Measurements from ENCODE around the gene CENPK.
"Not testable (repeated sequence)": the region's sequence is repeated elsewhere in the genome, so short reads cannot be mapped to it uniquely, and the experiment has no call there.

CENPK gene, protein sequence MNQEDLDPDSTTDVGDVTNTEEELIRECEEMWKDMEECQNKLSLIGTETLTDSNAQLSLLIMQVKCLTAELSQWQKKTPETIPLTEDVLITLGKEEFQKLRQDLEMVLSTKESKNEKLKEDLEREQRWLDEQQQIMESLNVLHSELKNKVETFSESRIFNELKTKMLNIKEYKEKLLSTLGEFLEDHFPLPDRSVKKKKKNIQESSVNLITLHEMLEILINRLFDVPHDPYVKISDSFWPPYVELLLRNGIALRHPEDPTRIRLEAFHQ

DNA sequence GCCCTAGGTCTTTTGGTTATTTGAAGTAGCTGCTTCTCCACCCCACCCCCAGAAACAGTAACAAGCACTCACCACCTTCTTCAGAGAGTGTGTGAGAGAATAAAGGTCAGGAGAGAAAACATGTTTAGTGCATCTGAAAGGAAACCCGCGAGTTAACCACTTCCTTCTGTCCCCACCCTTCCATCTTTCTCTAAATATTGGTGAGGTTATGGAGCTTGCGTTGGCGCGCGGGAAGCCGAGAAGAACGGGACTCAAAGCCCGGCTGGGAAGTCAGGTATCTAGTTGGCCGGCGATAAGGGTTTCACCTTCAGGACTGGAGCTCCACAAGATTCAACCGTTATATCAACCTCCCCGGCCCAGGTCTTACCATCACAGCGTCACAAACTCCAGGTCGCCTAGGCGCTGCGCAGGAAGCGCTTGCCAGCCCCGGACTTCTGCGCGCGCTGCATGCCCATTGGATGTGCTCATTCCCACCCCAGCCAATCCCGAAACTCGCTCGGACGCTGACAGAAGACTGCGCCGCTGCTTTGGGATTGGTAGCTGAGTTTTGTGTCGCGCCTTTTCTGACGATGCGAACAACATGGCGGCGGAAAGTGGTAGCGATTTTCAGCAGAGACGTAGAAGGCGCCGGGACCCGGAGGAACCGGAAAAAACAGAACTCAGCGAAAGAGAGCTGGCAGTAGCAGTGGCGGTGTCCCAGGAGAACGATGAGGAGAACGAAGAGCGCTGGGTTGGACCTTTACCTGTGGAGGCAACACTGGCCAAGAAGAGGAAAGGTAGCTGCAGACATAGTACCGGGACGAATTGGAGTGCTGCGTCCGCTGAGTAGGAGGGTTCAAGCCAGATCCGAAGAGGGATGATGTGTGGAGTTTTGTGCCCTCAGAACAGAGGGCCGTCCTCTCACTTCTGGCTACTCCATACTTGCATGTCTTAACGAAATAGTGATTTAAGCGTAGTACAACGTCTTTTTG lies at the start of gene CENPK, which contains the start of gene PPWD1:
Gene CENPK, minus strand, starts transcription at position 438 of the 971 bp plus-strand sequence. CDS start 8,261 bp downstream, outside the sequence.
Gene PPWD1, plus strand, starts transcription at position 566 of the 971 bp plus-strand sequence. Its CDS starts 15 bp downstream, at position 581.
- DNase-seq (ENCODE audit: low read depth) = peak; percentile 92

DNA sequence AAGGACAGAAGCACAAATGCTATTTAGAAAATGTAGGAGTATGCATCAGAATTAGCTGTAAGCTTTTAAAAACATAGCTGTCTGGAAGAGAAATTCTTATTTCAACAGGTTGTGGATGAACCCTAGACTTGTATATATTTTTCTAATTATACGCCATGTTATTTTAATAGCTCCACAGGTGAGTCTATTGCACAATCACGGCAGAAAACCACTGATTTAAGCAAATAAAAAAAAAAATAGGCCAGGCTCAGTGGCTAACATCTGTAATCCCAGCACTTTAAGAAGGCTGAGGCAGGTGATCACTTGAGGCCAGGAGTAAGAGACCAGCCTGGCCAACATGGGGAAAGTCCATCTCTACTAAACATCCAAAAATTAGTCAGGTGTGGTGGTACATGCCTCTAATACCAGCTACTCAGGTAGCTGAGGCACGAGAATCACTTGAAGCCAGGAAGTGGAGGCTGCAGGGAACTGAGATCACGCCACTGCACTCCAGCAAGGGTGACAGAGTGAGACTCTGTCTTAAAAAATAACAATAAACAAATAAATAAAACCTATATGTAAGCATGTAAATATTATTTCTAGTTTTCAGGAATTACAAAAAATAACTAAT lies 49.4 kb upstream of the CENPK start:
- no peak for DNase-seq (ENCODE audit: low read depth)

DNA sequence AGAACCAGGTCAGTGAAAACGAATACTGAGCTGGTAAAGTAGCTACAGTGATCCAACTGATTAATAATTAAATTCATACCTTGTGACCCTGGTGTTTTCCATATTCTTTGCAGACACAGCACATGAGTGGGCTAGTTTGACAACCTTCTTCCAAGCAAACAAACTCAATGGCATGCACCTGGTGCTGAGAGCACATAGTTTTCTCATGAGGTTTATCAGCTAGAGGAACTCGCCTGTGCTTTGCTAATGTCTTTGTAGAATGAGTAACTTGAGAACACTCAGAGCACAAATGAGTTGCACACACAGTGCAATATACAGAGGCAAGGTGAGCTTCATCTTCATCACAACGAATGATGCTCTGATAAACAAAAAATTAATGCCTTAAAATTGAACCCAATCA lies 48.6 kb upstream of the CENPK start:
- no peak for DNase-seq (ENCODE audit: low read depth)

DNA sequence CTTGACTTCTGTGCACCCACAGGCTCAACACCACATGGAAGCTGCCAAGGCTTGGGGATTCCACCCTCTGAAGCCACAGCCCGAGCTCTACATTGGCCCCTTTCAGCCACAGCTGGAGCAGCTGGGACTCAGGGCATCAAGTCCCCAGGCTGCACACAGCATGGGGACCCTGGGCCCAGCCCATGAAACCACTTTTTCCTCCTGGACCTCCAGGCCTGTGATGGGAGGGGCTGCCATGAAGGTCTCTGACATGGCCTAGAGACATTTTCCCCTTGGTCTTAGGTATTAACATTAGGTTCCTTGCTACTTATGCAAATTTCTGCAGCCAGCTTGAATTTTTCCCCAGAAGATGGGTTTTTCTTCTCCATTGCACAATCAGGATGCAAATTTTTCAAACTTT lies 38.8 kb upstream of the CENPK start:
- not testable (repeated sequence) for DNase-seq (ENCODE audit: low read depth)

DNA sequence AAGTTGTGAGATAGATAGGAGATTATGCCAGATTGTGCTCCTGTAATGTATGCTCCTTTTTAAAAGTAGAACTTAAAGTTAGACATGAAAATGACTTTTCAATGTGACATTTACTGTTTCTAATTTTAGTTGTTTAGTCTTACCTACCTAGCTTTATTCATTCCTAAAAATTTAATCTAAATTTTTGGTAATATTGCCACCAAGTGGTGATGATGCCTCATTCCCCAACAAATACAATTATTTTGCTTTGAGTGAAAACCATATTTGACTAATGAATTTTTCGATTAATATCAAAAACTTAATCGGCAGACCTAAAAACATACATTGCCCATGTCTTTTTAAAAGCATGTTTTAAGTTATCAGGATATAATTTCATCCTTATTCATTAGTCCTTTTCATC lies 25.7 kb upstream of the CENPK start:
- no peak for DNase-seq (ENCODE audit: low read depth)

DNA sequence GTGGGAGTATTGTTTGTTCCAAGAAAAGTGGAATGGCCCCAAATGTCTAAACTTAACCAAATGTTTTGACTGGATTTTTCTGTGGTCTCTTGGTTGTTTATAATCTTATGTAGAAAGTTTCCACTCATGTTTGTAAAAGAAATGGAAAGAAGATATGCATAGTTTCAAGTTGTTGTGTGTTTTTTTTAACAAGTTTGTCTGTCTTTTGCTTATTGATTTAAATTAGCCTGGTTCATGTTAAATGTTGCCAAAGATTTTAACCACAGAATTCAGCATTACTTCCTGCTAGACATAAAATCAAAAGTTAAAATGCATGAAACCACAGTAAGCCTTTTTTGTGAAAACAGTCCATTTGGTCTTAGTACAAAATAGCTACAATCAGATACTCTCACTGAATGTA lies 14.2 kb upstream of the CENPK start:
- DNase-seq (ENCODE audit: low read depth) = no peak

DNA sequence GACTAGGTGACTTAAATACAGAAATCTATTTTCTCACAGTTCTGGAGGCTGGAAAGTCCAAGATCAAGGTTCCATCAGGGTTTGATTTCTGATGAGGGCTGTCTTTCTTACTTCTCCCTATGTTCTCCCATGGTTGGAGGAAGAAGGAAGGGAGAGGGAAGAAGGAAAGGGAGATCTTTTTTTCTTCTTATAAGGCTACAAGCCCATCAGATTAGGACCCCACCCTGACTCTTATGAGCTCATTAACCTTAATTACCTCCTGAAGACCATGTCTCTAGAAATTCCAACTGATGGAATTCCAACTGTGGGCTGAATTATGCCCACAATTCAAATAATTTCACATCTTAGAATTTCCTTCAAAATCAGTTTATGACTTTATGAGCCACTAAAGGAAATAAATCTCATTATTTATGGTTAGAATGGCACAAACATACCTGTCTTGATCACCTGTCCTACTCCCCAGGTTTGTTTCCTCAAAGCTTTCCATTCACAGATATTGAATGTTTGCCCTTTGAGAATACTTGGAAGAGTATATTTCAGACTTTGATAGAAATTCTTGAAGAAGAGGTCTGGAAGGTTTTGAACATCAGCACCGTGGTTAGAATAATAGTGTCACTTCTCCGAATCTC lies 7.7 kb upstream of the CENPK start:
- no peak for DNase-seq (ENCODE audit: low read depth)

DNA sequence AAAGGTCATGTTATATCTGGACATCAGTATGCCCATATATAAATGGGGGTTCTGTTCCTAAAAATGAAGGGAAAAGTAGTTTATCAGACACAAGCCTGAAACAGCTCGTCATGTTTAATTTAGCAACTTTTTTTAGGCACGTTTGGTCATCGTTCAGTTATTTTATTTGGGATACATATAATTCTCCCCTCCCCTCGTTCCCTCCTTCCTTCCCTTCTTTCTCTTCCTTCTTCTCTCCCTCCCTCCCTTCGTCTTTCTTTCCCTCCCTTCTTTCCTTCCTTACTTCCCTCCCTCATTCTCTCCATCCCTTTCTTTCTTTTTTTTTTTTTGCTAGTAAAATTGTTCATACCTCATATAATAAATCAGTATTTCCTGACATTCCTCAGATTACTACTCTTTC lies 3.5 kb upstream of the CENPK start:
- DNase-seq (ENCODE audit: low read depth) = no peak

DNA sequence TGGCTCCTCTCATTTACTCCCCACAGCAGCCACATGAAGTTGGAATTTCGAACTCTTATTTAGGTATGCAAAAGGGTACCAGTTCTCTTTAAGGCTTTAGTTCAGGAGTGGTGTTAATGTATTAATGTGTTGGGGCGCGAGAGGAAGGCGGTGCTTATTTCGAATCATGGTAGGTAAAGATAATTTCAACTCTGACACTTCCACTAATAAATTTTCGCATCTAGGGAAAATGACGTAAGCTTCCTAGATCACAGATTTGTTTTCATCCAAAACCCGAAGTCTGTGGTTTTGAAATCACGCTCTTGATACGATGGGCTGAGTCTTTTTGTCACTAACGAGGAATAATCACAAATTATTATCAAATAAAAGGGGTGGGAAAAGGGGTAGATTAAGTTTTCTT lies 809 bp upstream of the CENPK start:
- no peak for DNase-seq (ENCODE audit: low read depth)

DNA sequence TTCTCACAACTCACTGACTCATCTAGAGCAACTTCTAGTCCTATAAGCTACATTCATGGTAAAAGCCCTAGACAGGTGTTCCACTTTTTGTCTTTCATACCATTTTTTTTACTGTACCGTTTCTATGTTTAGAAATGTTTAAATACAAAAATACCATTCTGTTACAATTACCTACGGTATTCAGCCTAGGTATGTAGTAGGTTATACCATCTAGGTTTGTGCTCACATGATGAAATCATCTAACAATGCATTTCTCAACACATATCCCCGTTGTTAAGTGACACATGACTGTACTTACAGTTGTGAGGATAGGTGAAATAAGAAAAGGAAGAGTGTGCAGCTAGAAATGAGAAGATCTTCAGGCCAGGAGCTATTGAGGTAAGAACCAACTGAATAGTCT lies 6.2 kb downstream of the CENPK start:
- DNase-seq (ENCODE audit: low read depth) = no peak

DNA sequence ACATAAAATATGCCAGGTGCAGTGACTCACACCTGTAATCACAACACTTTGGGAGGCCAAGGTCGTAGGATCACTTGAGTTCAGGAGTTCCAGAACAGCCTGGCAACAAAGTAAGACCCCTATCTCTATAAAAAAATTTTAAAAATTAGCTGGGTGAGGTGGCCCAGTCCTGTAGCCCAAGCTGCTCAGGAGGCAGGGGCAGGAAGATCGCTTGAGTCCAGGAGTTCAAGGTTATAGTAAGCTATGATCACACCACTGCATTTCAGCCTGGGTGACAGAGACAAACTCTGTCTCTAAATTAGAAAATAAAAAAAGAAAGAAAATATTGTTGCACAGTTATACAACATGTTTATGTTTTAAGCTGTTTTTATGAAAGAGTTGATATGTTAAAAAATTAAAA lies 6.8 kb downstream of the CENPK start:
- DNase-seq (ENCODE audit: low read depth) = no peak

DNA sequence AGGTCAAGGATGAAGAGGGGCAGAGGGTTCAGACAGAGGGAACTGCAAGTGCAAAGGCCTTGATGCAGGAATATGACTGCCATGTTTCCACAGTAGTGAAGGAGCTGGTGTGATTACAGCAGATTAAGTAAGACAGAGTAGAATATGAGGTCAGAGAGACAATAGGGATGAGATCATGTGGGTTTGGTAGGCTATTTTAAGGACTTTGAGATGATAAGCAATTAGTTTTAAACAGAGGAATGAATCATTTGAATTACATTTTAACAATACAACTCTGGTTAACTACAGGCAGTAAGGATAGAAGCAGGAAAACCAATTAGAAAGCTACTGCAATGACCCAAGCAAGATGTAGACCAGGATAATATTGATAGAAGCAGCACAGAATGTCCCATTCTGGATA lies 7.7 kb downstream of the CENPK start:
- no peak for DNase-seq (ENCODE audit: low read depth)

DNA sequence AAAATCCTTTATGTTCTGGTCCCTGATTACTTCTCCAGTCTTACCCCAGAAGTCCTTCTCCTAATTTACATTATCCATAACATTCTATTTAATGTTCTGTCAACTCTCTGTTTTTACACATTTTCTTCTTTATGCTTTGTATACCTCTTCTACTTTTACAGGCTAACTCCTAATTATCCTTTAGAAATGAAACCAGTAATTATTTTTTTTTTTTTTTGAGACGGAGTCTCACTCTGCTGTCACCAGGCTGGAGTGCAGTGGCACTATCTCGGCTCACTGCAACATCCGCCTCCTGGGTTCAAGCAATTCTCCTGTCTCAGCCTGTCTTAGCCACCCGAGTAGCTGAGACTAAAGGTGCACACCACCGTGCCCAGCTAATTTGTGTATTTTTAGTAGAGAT lies 9.0 kb downstream of the CENPK start:
- DNase-seq (ENCODE audit: low read depth) = no peak

DNA sequence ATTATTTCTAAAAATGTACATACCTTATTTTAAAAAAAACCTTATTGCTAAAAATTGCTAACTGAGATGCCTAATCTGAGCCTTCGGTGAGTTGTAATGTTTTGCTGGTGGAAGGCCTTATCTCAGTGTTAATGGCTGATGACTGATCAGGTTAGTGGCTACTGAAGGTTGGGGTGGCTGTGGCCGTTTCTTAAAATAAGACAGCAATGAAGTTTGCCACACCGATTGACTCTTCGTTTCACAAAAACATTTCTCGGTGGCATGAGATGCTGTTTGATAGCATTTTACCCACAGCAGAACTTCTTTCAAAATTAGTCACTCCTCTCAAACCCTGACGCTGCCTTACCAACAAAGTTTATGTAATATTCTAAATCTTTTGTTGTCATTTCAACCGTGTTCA lies 14.7 kb downstream of the CENPK start:
- DNase-seq (ENCODE audit: low read depth) = no peak

DNA sequence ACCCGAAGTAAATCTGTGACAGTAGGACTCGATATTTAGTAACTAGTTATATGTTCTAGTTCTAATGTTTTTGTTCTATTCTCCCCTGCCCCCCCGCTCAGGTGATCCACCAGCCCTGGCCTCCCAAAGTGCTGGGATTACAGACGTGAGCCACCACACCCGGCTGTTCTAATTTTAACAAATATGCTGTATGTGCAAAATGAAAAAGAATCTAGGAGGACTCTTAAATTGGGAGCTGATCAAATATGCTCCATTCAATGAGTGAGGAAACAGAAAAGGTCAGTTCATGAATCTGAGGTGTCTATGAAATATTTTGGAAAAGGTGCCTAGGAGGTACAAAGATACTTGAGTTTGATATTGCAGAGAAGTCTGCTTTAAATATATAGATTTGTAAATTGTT lies 16.8 kb downstream of the CENPK start:
- no peak for DNase-seq (ENCODE audit: low read depth)

DNA sequence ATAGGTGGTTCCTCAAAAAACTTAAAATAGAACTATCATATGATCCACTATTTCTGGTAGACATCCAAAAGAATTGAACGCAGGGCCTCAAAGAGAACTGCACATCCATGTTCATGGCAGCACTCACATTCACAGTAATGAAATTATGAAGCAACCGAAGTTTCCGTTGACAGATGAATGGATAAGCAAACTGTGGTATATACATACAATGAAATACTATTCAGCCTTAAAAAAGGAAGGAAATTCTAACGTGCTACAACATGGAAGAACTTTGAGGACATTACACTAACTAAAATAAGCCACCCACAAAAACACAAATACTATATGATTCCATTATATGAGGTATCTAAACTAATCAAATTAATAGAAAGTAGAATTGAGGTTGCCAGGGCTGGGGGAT lies 18.5 kb downstream of the CENPK start:
- no peak for DNase-seq (ENCODE audit: low read depth)

DNA sequence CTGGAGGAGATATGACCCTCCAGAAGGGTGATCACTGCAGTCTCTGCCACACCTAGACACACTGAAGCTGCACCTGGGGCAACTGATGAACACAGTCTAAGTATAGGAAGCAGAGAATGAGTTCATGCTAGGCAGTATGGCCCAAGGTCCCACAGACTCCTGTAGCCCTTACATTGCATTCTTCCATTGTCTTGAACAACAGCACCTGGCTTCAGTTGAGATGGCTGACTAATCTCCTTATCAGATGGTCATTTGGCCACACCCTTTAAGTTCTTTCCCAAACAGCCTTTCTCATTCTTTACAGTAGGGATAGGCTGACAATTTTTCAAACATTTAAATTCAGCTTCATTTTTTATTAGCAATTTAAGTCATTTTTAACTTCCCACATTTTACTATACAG lies 23.1 kb downstream of the CENPK start:
- no peak for DNase-seq (ENCODE audit: low read depth)

DNA sequence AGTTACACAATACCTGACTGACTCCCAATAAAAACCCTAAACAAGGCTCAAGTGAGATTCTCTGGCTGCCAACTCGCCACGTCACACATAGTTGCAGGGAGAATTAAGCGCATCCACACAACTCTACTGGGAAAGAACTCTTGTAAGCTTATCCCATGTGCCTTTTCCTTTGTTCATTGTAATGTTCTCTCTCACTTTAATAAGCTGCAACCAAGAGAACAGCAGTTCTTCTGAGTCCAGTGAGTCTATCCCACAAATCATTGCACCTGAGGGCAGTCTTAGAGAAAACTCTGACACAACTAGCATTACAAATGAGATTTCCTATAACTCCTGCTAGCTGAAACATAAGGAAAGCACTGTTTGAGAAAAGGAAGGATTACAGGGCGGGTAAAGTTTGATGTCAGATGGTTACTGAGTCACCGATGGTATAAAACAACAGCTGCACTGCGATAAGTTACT lies 27.4 kb downstream of the CENPK start:
- no peak for DNase-seq (ENCODE audit: low read depth)

DNA sequence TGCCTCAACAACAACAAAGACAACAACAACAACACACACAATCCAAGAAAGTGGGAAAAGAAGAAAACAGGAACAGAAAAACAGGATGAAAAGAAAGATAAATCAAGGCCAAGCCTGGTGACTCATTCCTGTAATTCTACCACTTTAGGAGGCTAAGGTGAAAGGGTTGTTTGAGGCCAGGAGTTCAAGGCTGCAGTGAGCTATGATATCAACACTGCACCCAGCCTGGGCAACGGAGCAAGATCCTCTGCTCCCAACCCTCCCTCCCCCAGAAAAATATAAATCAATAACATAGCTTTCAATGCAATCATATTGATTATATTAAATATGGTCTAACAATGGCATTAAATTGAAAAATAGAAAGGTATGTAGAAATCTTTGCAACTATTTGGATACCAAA lies 32.1 kb downstream of the CENPK start:
- DNase-seq (ENCODE audit: low read depth) = no peak

DNA sequence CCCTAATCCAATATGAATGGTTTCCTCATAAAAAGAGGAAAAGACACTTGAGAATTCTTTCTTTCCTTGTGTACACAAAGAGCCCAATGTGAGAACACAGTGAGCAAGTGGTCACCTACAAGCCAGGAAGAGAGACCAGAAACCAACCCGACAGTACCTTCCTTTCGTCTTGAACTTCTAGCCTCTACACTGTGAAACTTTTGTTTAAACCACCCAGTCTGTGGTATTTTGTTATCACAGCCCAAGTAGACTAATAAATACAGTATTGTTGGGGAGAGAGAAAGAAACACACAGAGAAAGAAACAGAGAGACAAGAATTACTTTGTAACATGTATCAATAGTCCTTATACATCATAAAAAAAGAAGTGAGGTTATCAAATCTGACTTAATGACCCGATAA lies 37.2 kb downstream of the CENPK start:
- no peak for DNase-seq (ENCODE audit: low read depth)

DNA sequence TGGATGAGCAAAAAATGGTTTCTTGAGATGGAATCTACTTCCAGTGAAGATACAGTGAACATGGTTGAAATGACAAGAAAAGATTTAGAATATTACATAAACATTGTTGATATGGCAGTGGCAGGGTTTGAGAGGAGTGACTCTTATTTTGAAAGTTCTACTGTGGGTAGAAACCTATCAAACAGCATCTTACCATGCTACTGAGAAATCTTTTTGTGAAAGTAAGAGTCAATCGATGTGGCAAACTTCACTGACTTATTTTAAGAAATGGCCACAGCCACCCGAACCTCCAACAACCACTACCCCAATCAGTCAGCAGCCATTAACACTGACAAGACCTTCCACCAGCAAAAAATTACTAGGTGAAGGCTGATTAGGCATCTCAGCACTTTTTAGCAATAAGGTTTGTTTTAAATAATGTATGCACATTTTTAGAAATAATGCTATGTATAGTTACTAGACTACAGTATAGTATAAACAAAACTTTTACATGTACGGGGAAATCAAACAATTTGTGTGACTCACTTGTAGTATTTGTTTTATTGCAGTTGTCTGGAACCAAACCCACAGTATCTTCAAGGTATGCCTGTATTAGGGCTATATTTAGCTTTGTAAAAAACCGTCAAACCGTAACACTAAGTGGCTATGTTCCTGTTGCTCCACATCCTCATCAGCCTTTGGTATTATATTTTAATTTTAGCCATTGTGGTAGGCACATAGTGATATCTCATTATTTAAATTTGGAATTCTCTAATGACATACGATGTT lies 50.6 kb downstream of the CENPK start:
- no peak for DNase-seq (ENCODE audit: low read depth)
